Measurements from ENCODE around the gene CYP2E1.

DNA sequence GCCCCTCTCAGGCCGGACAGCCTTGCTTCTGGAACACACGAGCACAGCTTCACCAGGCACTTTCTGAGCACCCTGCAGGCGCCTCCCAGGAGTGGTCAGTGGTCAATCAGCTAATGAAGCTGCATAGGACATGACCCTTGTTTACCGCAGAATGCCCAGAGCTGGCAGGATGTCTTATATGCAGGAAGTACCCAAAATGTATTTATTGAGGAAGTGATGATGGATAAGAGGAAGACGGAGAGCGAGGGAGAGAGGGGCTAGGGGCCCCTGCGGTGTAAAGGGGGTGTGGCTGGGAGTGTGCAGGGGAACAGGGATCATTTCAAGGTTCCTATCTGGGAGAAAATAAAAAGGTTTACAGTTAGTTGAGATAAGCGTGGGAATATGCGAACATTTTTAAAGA, 3.3 kb downstream of the CYP2E1 start:
- TF ChIP-seq RBBP5 (conservative IDR thresholded peaks at IDR 0.05) (no peak), ESRRA (IDR thresholded peaks at IDR 0.05; ENCODE audit: low read length) (no peak), POLR2AphosphoS5 (IDR thresholded peaks at IDR 0.05; ENCODE audit: low read length) (no peak), CBX5 (IDR thresholded peaks at IDR 0.05; ENCODE audit: low read depth) (no peak)
- TF ChIP-seq, protein P1, sequence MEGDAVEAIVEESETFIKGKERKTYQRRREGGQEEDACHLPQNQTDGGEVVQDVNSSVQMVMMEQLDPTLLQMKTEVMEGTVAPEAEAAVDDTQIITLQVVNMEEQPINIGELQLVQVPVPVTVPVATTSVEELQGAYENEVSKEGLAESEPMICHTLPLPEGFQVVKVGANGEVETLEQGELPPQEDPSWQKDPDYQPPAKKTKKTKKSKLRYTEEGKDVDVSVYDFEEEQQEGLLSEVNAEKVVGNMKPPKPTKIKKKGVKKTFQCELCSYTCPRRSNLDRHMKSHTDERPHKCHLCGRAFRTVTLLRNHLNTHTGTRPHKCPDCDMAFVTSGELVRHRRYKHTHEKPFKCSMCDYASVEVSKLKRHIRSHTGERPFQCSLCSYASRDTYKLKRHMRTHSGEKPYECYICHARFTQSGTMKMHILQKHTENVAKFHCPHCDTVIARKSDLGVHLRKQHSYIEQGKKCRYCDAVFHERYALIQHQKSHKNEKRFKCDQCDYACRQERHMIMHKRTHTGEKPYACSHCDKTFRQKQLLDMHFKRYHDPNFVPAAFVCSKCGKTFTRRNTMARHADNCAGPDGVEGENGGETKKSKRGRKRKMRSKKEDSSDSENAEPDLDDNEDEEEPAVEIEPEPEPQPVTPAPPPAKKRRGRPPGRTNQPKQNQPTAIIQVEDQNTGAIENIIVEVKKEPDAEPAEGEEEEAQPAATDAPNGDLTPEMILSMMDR (IDR thresholded peaks at IDR 0.05 in 2 of 3, conservative IDR thresholded peaks at IDR 0.05 in 1 of 3; ENCODE audit: control insufficient read depth in 2 of 3, extremely low read depth in 1 of 3, insufficient read depth in 1 of 3, low read depth in 3 of 3, low read length in 3 of 3) = no peak
- TF ChIP-seq, protein P2, sequence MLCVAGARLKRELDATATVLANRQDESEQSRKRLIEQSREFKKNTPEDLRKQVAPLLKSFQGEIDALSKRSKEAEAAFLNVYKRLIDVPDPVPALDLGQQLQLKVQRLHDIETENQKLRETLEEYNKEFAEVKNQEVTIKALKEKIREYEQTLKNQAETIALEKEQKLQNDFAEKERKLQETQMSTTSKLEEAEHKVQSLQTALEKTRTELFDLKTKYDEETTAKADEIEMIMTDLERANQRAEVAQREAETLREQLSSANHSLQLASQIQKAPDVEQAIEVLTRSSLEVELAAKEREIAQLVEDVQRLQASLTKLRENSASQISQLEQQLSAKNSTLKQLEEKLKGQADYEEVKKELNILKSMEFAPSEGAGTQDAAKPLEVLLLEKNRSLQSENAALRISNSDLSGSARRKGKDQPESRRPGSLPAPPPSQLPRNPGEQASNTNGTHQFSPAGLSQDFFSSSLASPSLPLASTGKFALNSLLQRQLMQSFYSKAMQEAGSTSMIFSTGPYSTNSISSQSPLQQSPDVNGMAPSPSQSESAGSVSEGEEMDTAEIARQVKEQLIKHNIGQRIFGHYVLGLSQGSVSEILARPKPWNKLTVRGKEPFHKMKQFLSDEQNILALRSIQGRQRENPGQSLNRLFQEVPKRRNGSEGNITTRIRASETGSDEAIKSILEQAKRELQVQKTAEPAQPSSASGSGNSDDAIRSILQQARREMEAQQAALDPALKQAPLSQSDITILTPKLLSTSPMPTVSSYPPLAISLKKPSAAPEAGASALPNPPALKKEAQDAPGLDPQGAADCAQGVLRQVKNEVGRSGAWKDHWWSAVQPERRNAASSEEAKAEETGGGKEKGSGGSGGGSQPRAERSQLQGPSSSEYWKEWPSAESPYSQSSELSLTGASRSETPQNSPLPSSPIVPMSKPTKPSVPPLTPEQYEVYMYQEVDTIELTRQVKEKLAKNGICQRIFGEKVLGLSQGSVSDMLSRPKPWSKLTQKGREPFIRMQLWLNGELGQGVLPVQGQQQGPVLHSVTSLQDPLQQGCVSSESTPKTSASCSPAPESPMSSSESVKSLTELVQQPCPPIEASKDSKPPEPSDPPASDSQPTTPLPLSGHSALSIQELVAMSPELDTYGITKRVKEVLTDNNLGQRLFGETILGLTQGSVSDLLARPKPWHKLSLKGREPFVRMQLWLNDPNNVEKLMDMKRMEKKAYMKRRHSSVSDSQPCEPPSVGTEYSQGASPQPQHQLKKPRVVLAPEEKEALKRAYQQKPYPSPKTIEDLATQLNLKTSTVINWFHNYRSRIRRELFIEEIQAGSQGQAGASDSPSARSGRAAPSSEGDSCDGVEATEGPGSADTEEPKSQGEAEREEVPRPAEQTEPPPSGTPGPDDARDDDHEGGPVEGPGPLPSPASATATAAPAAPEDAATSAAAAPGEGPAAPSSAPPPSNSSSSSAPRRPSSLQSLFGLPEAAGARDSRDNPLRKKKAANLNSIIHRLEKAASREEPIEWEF (IDR thresholded peaks at IDR 0.05; ENCODE audit: insufficient replicate concordance, low read depth, low read length) = no peak

Measured in GM12878 (cell line).